DND-41 (cell line): ENCODE results near the gene CALML6.

Experiments
- CTCF ChIP-seq: IDR thresholded peaks from 2 replicates; pipeline ENCODE4 v1.5.1; 2012; ENCODE audit warnings: borderline replicate concordance, low read length, moderate library complexity, mild to moderate bottlenecking; ENCODE audit not compliant: poor library complexity, severe bottlenecking; ENCODE audit errors: extremely low read depth
- EZH2 ChIP-seq: IDR thresholded peaks from 3 replicates; pipeline ENCODE4 v1.6.1; 2012; ENCODE audit warnings: borderline replicate concordance, low read depth, mild to moderate bottlenecking, moderate library complexity, low read length, inconsistent platforms; ENCODE audit not compliant: severe bottlenecking

DNA sequence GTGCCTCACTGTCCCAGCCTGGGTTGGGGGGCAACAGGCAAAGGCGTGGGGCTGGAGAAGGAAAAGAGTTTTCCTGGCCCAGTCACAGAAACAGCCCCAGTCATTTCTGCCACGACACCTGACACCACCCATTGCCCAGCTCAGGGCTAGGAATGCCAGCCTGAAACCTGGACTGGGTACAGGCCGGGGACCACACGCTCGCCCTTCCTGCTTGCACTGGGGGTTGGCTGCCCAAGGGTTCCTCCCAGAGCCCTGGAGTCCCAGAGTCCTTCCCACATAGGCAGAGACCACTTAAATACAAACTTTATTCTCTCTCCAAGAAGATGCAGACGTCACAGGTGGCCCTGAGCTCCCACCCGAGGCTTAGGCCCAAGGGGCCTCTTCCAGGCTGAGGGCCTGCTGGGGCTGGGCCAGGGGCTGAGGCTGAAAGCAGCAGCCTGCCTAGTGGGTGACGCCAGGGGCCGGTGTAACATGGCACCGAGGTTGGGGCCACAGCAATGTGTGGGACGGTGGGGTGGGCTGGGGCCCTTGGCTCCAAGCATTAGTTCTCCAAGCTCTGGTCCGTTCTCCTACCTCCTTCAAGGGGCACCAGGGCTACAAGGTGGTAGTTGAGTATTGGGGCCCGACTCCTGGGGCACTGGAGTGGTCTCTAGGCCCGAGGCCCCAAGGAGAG is 2.4 kb downstream of the CALML6 start:
- TF ChIP-seq CTCF (no peak), EZH2 (no peak)
